HG02870 (cell line): ENCODE results near the gene OR1K1.
"Not testable (repeated sequence)": the region's sequence is repeated elsewhere in the genome, so short reads cannot be mapped to it uniquely, and the experiment has no call there.

ENCODE experiments used
- ATAC-seq: cut with Tn5 transposase; IDR thresholded peaks from one replicate; pipeline ENCODE4 v1.9.1; 2021; ENCODE audit warnings: mild to moderate bottlenecking, moderate library complexity; ENCODE audit not compliant: unreplicated experiment

OR1K1 gene

DNA sequence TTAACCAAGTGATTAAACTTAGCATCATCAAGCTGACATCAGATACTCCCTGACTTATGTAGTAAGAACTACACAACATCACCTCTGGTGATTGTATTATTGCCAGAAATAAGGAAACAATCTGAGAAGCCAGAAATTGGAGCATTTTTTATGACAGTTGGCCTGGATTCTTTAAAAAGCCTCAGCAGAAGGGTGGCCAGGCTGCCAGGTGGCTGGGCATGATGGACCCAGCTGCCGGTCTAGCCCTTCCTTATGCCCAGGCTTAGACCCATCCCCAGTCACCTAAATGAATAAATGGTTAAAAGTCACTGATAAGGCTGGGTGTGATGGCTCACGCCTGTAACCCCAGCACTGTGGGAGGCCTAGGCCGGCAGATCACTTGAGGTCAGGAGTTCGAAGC is 12.8 kb downstream of the OR1K1 start:
- ATAC-seq, result no peak

DNA sequence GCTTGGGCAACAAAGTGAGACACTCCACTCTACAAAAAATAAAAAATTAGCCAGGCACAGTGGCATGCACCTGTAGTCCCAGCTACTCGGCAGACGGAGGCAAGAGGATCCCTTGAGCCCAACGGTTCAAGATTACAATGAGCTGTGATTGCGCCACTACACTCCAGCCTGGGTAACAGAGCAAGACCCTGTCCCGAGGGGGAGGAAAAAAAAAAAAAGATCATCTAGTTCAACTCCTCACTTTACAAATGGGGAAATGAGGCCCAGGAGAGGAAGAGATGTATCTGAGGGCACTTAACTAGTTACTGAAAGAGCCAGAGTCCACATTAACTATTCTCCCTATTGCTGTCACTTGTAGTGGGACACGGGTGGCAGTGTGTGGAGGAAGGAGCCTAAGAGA is 14.6 kb downstream of the OR1K1 start:
- ATAC-seq, result no peak

DNA sequence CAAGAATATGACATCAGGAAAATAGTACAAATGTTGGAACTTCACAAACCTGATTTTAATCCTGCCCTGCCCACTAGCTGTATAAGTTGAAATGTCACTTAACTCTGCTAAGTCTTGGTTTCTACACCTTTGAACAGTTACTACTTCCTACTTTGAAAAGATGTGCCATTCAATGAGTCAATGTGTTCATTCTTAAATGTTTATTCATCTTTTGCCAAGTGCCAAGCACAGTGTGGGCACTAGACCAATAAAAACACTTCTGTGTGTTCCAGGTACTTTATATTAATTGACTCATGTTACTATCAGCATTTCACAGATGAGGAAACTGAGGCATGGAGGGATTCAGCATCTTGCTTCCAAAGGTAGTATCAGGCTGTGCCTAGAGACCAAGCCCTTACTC is 15.6 kb downstream of the OR1K1 start:
- no peak for ATAC-seq

DNA sequence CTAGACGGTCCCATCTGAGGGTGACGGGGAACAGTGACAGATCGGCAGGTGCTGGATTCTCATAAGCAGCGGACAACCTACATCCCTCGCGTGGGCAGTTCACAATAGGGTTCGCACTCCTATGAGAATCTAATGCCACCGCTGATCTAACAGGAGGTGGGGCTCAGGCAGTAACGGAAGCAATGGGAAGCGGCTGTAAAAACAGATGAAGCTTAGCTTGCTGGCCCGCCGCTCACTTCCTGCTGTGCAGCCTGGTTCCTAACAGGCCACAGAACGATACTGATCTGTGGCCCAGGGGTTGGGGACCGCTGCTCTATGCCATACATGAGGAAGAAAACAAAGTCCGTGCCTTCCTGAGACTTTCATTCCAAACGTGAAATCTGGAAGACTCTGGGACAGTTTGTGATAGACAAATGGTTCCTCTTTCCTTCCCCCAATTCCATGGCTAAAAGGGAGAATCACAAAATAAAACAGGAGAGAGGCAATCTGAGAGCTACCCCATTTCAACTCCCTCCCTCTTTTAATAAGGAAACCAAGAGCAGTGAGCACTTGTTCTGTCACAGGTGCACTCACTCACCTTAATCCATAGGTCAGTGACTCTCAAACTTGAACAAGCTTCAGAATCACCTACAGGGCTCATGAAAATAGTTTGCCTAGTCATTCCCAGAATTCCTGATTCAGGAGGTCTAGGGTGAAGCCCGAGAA is 16.4 kb downstream of the OR1K1 start:
- ATAC-seq, result no peak

- no peak for ATAC-seq
These were observed 19.4 kb downstream of the OR1K1 start for GRCh38 chr9:122819326-122819725.

GRCh38 chr9:122819791-122820489 is 20.0 kb downstream of the OR1K1 start:
- ATAC-seq, result no peak

GRCh38 chr9:122820490-122820845 is 20.5 kb downstream of the OR1K1 start:
- no peak for ATAC-seq

DNA sequence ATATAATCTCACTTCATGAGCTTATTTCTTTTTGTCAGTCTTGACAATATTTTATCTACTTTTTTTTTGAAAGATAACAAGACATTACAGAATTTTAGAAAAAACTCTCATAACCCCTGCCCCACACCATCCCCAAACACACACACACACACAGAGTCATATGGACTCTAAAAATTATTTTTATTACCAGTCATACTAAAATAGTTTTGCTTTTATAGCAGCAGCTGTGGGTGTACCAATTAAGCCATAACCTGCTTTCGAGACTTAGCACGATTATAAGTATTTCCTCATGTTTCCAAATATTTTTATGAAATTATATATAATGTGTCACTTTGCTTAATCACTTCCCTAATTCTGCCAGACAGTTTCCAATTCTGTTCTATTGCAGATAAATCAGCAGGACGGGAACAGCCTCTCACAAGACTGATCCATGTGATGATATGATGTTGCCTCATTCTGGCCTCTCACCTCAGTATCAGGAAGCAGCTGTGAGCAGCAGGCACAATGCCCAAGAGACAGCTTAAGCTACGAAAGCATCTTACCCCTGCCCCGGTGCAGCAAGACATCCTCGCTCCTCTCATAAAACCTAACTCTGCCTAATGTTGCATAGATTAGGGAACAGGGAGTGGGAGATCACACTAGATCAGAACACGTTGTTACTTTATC is 21.5 kb downstream of the OR1K1 start:
- ATAC-seq, result no peak

- no peak for ATAC-seq
These were observed 22.1 kb downstream of the OR1K1 start for GRCh38 chr9:122822056-122822455.

DNA sequence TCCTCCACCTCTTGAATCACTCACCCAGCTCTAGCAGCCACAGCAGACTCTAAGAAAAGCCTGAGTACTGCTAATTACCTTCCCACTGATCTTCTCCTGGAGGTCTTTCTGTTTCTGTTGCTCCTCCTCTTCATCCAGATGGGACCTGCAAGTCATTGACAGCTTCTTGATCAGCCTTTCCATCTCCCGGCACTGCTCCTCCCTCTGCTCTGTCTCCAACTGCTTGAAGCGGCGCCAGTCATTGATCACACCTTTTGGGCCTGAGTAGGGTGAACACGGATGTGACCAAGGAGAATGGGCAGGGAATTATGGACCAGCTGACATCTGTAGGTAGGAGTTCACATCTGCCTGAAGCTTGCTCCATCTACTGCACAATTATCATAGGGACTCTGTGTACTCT is 23.0 kb downstream of the OR1K1 start:
- ATAC-seq, result no peak

DNA sequence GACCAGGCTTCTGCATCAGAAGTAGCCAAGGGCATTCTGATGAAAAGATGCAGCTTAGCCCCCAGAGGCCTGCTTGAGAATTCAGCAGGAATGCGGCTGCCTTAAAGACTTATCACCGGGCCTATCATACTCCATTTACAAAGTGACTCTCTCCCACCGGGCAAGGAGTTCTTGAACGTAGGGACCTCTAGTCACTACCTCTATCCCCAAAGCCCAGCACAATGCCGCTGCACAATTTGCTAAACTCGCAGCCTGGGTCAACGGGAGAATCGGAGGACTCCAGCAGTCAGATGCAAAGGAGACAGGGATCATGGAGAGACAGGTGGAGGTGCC is 27.8 kb downstream of the OR1K1 start:
- peak; percentile 22 for ATAC-seq

DNA sequence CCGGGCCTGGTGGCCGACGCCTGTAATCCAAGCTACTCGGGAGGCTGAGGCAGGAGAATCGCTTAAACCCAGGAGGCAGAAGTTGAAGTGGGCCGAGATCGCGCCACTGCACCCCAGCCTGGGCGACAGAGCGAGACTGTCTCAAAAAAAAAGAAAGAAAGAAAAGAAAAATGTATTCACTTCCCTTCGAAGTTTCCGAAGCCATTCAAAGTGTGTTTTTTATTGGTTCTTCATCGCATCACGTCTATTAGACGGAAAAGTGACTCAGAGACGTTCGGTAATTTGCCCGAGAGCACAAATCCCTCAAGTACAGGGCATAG is 29.0 kb downstream of the OR1K1 start:
- not testable (repeated sequence) for ATAC-seq

- no peak for ATAC-seq
These were observed 32.3 kb downstream of the OR1K1 start for GRCh38 chr9:122832194-122832593.

DNA sequence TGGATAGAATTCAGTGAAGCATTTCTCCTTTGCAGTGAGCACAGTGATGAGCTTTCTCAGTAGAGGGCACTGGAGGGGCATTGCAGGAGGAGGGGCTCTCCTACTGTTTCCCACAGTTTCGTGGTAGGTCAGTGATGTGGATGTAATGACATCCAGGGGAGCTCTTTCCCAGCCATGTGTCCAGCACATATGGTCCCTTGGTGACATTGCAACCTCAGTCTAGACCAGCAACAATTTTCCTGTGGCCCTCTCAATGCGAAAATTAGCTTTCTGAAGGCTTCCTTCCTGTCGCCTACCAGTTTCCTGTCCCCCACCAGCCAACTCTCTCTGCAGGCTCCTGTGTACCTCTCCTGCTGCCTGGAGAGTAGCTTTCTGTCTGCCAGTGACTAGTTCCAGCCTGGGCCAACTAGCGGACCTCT is 35.4 kb downstream of the OR1K1 start:
- ATAC-seq, result no peak

GRCh38 chr9:122837266-122837850 is 37.4 kb downstream of the OR1K1 start:
- ATAC-seq, result no peak

GRCh38 chr9:122838441-122838840 is 38.5 kb downstream of the OR1K1 start:
- not testable (repeated sequence) for ATAC-seq

- ATAC-seq, result no peak
These were observed 41.6 kb downstream of the OR1K1 start for GRCh38 chr9:122841501-122841900.

- ATAC-seq, result no peak
These were observed 44.2 kb downstream of the OR1K1 start for GRCh38 chr9:122844137-122844536.

GRCh38 chr9:122845116-122845515 is 45.2 kb downstream of the OR1K1 start:
- ATAC-seq, result no peak

DNA sequence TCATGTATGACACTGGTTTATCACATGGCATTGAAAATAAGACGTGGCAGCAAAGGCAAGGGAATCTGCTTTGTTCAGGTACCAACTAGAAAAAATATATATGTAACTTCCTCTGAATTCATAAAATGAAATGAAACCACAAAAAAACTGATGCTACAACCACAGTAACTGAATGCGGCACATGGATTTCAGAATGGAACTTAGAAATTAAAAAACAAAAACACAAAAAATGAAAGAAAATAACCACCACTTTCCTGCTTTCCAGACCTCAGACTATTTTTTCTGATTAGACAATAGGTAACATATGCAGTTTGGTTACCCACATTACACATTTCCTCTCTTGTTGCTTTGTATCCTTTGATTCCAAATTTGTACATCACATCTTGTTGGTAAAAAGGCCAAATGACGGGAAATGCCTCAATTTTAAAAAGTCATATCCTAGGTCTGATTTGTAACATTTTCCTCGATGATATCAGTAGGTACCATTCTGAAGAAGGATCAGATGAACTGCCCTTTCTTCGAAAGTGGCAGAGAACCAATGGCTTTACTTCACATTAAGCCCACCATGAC is 46.5 kb downstream of the OR1K1 start:
- ATAC-seq, result no peak

DNA sequence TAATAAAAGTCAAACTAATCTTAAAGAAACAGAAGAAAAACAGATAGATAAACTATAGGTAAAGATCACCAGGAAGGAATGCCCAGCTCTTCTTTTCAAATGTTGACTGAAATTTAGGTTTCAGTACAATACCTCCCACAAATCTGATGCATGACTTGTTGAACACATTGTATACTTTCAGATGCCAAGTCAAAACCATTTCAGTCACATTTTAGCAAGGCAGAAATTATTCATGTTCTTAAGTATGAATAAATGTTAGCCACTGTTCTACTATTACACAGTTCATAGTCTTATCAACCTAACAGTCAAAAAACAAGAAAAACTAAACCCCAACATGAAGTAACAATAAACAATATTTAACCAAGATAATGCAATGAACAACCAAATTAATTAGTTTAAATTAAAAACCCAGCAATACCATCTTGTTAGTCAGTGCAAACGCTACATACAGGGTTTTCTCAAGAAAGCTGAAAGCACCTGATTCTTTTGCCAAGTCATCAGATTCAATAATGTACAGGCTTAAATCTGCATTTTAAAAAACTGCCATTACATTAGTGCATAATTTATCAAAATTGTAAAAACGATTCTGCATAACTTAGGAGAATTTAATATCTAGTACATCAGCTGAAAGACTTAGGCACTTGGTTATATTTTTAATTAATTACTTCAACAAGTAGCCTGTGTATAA is 48.5 kb downstream of the OR1K1 start:
- ATAC-seq, result no peak
